Transverse colon (tissue), 4 donors: Measurements from ENCODE around the gene MAP3K12. TPM values are rescaled to one million over a fixed set of nuclear protein-coding genes. Genes with fewer than 3 reads are reported as not detected.

Experiments used
- DNase-seq: peaks from one replicate; pipeline ENCODE4 v3.0.0-alpha.2; 2019
- H3K27ac ChIP-seq, 4 donors: fragments of 200-600 bp; sonication (generic); 2 replicates each; pipeline ENCODE4 v1.5.1; 2016 to 2018; ENCODE audit warnings: inconsistent platforms in 4 of 4
- H3K27me3 ChIP-seq: fragments of 200-600 bp; sonication (generic); 2 replicates; pipeline ENCODE4 v1.5.1; 2017; ENCODE audit warnings: inconsistent platforms
- H3K36me3 ChIP-seq, 4 donors: fragments of 200-600 bp; sonication (generic); 2 replicates each; pipeline ENCODE4 v1.5.1; 2017 to 2019; ENCODE audit warnings: inconsistent platforms in 4 of 4
- H3K4me1 ChIP-seq, 4 donors: fragments of 200-600 bp; sonication (generic); 2 replicates each; pipeline ENCODE4 v1.5.1; 2017 to 2020; ENCODE audit warnings: inconsistent platforms in 4 of 4
- H3K4me3 ChIP-seq, 4 donors: fragments of 200-600 bp; sonication (generic); 1 replicate in 1 of 4; 2 replicates in 3 of 4; pipeline versions ENCODE4 v1.5.1 to v1.6.1; 2017 to 2019; ENCODE audit warnings: inconsistent platforms in 4 of 4
- H3K9me3 ChIP-seq, 2 donors: fragments of 200-600 bp; sonication (generic); 2 replicates each; pipeline ENCODE4 v1.5.1; 2017 to 2019; ENCODE audit warnings: inconsistent platforms in 2 of 2
- CTCF ChIP-seq, 5 experiments: fragments of 200-600 bp in 3 of 5; fragments of 450-650 bp in 2 of 5; sonication (generic) in 3 of 5; IDR thresholded peaks; 1 replicate in 2 of 5; 2 replicates in 3 of 5; pipeline ENCODE4 v1.5.1; 2016 to 2017; ENCODE audit warnings: antibody characterized with exemption in 5 of 5, inconsistent platforms in 3 of 5, mild to moderate bottlenecking in 2 of 5, moderate library complexity in 1 of 5
- EP300 ChIP-seq: sonication (generic); formaldehyde crosslinking; IDR thresholded peaks from one replicate; pipeline ENCODE4 v1.6.1; 2017; ENCODE audit warnings: antibody characterized with exemption, low read depth
- POLR2A ChIP-seq: fragments of 450-650 bp; IDR thresholded peaks from one replicate; pipeline ENCODE4 v1.6.1; 2016; ENCODE audit warnings: antibody characterized with exemption, mild to moderate bottlenecking, moderate library complexity
- POLR2AphosphoS5 ChIP-seq, 3 donors: sonication (generic); formaldehyde crosslinking; IDR thresholded peaks; one replicate each; pipeline ENCODE4 v1.6.1; 2016; ENCODE audit warnings: antibody characterized with exemption in 3 of 3
- WGBS, 2 donors: methylation state at CpG; one replicate each; pipeline ENCODE4 v1.1.5; 2018; ENCODE audit warnings: low coverage in 1 of 2; 5-methylcytosine and 5-hydroxymethylcytosine counted together
- in situ Hi-C, 4 donors: fragments of 200-750 bp; cut with MboI; loops; one replicate each; pipeline versions ENCODE4 v1.15.0 to v1.15.1; 2017; ENCODE audit warnings: low sequenced_read_pairs in 3 of 4, low pct_ligation_motif_present in 1 of 4, low pct_unique_long_range_greater_than_20kb in 1 of 4
- intact Hi-C: fragments of 100-400 bp; cut with DNase I; formaldehyde crosslinking; loops from one replicate; pipeline ENCODE4 v1.15.1; 2023; ENCODE audit warnings: low total_unique reads
- total RNA-seq, 4 donors: library from RNA; depleted of rRNA; stranded (reverse); fragments of >200 nt; gene quantifications; one replicate each; pipeline ENCODE4 v1.1.0, GENCODE V29; 2016

The MAP3K12 gene
- total RNA-seq, 4 donors from 2014 or later: 6.8 to 20.9 (median 10.3) TPM

- TF ChIP-seq POLR2AphosphoS5 (IDR thresholded peaks at IDR 0.05) (peak in 1 of 3 donors; percentile 12), POLR2A (no peak), EP300 (no peak), CTCF (IDR thresholded peaks at IDR 0.05) (no peak)
- in situ Hi-C loops (no loop called here), intact Hi-C loops (no loop called here)
- DNase-seq: no peak
- H3K4me3 ChIP-seq: no peak overlapping the region
- 55 to 79% methylated on average over 2 to 10 of the region's 10 CpGs for WGBS, 2 donors
- H3K36me3 ChIP-seq: peaks cover 0 to 16% (median 4%) of the 10 kb centered on the region in 4 donors
- peaks cover 0 to 11% (median 7%) of the 10 kb centered on the region in 4 donors for H3K4me1 ChIP-seq
- H3K27ac ChIP-seq: peak overlapping the region in 1 of 4 donors; percentile 1
- H3K27me3 ChIP-seq: no peaks in the 10 kb centered on the region
- H3K9me3 ChIP-seq: no peaks in the 10 kb centered on the region
Observed at GRCh38 chr12:53484686-53485575, 14.3 kb downstream of the MAP3K12 start.

- WGBS, 2 donors: 95 to 100% methylated on average over 2 to 4 of the region's 4 CpGs
- TF ChIP-seq CTCF (IDR thresholded peaks at IDR 0.05): no peak
- no peak for TF ChIP-seq POLR2AphosphoS5 (IDR thresholded peaks at IDR 0.05)
- TF ChIP-seq EP300: no peak
- TF ChIP-seq POLR2A: no peak
- H3K27ac ChIP-seq: peak overlapping the region in 1 of 4 donors; percentile 1
- no peak for DNase-seq
- no peaks in the 10 kb centered on the region for H3K27me3 ChIP-seq
- H3K4me1 ChIP-seq: peaks cover 0 to 11% (median 7%) of the 10 kb centered on the region in 4 donors
- in situ Hi-C loops: no loop called here
- peaks cover 0 to 26% (median 7%) of the 10 kb centered on the region in 4 donors for H3K36me3 ChIP-seq
- intact Hi-C loops: no loop called here
- H3K9me3 ChIP-seq: no peaks in the 10 kb centered on the region
- H3K4me3 ChIP-seq: no peak overlapping the region
Observed at GRCh38 chr12:53483979-53484377, 15.3 kb downstream of the MAP3K12 start.

- Histone ChIP-seq H3K9me3 (no peaks in the 10 kb centered on the region), H3K27ac (peak overlapping the region in 3 of 4 donors; percentile 2 to 56 (median 47)), H3K27me3 (no peaks in the 10 kb centered on the region), H3K36me3 (peaks cover 0 to 30% (median 10%) of the 10 kb centered on the region in 4 donors), H3K4me1 (peaks cover 0 to 11% (median 7%) of the 10 kb centered on the region in 4 donors), H3K4me3 (no peak overlapping the region)
- in situ Hi-C loops (no loop called here), intact Hi-C loops (no loop called here)
- DNase-seq: peak; percentile 44
- TF ChIP-seq CTCF (IDR thresholded peaks at IDR 0.05) (no peak), POLR2AphosphoS5 (IDR thresholded peaks at IDR 0.05) (peak in 2 of 3 donors; percentile 33 to 35)
- WGBS, 2 donors: 59% methylated on average over 9 of the region's 9 CpGs; no CpG with 5 or more reads in 1 of the 2 donors
Observed at GRCh38 chr12:53483225-53483978, 15.9 kb downstream of the MAP3K12 start.

GRCh38 chr12:53482626-53483168 is 16.6 kb downstream of the MAP3K12 start:
- no peaks in the 10 kb centered on the region for H3K27me3 ChIP-seq
- no peaks in the 10 kb centered on the region for H3K9me3 ChIP-seq
- 60 to 88% methylated on average over 1 to 18 of the region's 18 CpGs for WGBS, 2 donors
- no peak overlapping the region for H3K4me3 ChIP-seq
- H3K4me1 ChIP-seq: peaks cover 0 to 12% (median 9%) of the 10 kb centered on the region in 4 donors
- TF ChIP-seq CTCF (IDR thresholded peaks at IDR 0.05) (no peak), POLR2A (no peak), POLR2AphosphoS5 (IDR thresholded peaks at IDR 0.05) (peak in 1 of 3 donors; percentile 7), EP300 (no peak)
- intact Hi-C loops (no loop called here), in situ Hi-C loops (no loop called here)
- H3K27ac ChIP-seq: peak overlapping the region in 2 of 4 donors; percentile 44 to 56
- DNase-seq: no peak
- peaks cover 0 to 34% (median 13%) of the 10 kb centered on the region in 4 donors for H3K36me3 ChIP-seq
